Trophoblast cell (in vitro differentiated cells and primary cell): ENCODE results near the gene PCDHB10. TPM values are rescaled to one million over a fixed set of nuclear protein-coding genes. Genes with fewer than 3 reads are reported as not detected.

Source experiments
- DNase-seq, 2 donors: peaks; one replicate each; pipeline ENCODE4 v3.0.0-alpha.2; 2016
- H2AFZ ChIP-seq: 2 replicates; pipeline ENCODE4 v1.6.1; 2013; ENCODE audit warnings: low read length, moderate library complexity, mild to moderate bottlenecking; ENCODE audit not compliant: insufficient read depth, poor library complexity
- H2AK5ac ChIP-seq: 2 replicates; pipeline ENCODE4 v1.6.1; 2013; ENCODE audit warnings: mild to moderate bottlenecking, low read length
- H2BK120ac ChIP-seq: 2 replicates; pipeline ENCODE4 v1.6.1; 2013; ENCODE audit warnings: low read length, mild to moderate bottlenecking, moderate library complexity; ENCODE audit not compliant: insufficient read depth, poor library complexity
- H2BK12ac ChIP-seq: 2 replicates; pipeline ENCODE4 v1.6.1; 2013; ENCODE audit warnings: mild to moderate bottlenecking, low read length, moderate library complexity
- H2BK5ac ChIP-seq: 2 replicates; pipeline ENCODE4 v1.6.1; 2013; ENCODE audit warnings: low read length, low read depth, moderate library complexity, mild to moderate bottlenecking; ENCODE audit not compliant: poor library complexity
- H3K14ac ChIP-seq: 2 replicates; pipeline ENCODE4 v1.6.1; 2013; ENCODE audit warnings: mild to moderate bottlenecking, low read length
- H3K18ac ChIP-seq: 2 replicates; pipeline ENCODE4 v1.6.1; 2013; ENCODE audit warnings: mild to moderate bottlenecking, low read length
- H3K23ac ChIP-seq: 2 replicates; pipeline ENCODE4 v1.6.1; 2013; ENCODE audit warnings: low read length
- H3K27ac ChIP-seq: 2 replicates; pipeline ENCODE4 v1.5.1; 2013; ENCODE audit warnings: low read depth, mild to moderate bottlenecking, inconsistent platforms, low read length, moderate library complexity
- H3K27me3 ChIP-seq: 2 replicates; pipeline ENCODE4 v1.6.1; 2013; ENCODE audit warnings: inconsistent platforms, mild to moderate bottlenecking, low read length, moderate library complexity; ENCODE audit not compliant: insufficient read depth
- H3K36me3 ChIP-seq, 2 experiments: 1 replicate in 1 of 2; 2 replicates in 1 of 2; pipeline ENCODE4 v1.6.1; 2013; ENCODE audit warnings: low read length in 2 of 2, mild to moderate bottlenecking in 2 of 2, moderate library complexity in 1 of 2; ENCODE audit not compliant: insufficient read depth in 2 of 2, control insufficient read depth in 1 of 2
- H3K4ac ChIP-seq: 2 replicates; pipeline ENCODE4 v1.6.1; 2013; ENCODE audit warnings: low read depth, mild to moderate bottlenecking, low read length, moderate library complexity
- H3K4me1 ChIP-seq, 2 experiments: 1 replicate in 1 of 2; 2 replicates in 1 of 2; pipeline ENCODE4 v1.6.1; 2013; ENCODE audit warnings: low read length in 2 of 2, mild to moderate bottlenecking in 2 of 2, moderate library complexity in 1 of 2; ENCODE audit not compliant: insufficient read depth in 2 of 2, control insufficient read depth in 1 of 2
- H3K4me2 ChIP-seq: 2 replicates; pipeline ENCODE4 v1.6.1; 2013; ENCODE audit warnings: inconsistent platforms, mild to moderate bottlenecking, low read length, moderate library complexity
- H3K4me3 ChIP-seq: 2 replicates; pipeline ENCODE4 v1.5.1; 2013; ENCODE audit warnings: mild to moderate bottlenecking, low read depth, low read length, inconsistent platforms
- H3K79me1 ChIP-seq: one replicate; pipeline ENCODE4 v1.6.1; 2013; ENCODE audit warnings: low read length
- H3K79me2 ChIP-seq: 2 replicates; pipeline ENCODE4 v1.6.1; 2013; ENCODE audit warnings: low read length, mild to moderate bottlenecking; ENCODE audit not compliant: control insufficient read depth, insufficient read depth, poor library complexity
- H3K9ac ChIP-seq: 2 replicates; pipeline ENCODE4 v1.6.1; 2013; ENCODE audit warnings: mild to moderate bottlenecking, low read length
- H3K9me3 ChIP-seq: 2 replicates; pipeline ENCODE4 v1.6.1; 2013; ENCODE audit warnings: low read depth, mild to moderate bottlenecking, control low read depth, inconsistent platforms, low read length; ENCODE audit not compliant: insufficient read depth
- H4K12ac ChIP-seq: 2 replicates; pipeline ENCODE4 v1.6.1; 2013; ENCODE audit warnings: low read depth, mild to moderate bottlenecking, low read length, moderate library complexity
- H4K8ac ChIP-seq: 2 replicates; pipeline ENCODE4 v1.6.1; 2013; ENCODE audit warnings: low read depth, mild to moderate bottlenecking, low read length, moderate library complexity
- H4K91ac ChIP-seq: one replicate; pipeline ENCODE4 v1.6.1; 2013; ENCODE audit warnings: low read depth, mild to moderate bottlenecking, low read length, moderate library complexity
- WGBS: extraction: QIAGEN DNeasy Blood & Tissue Kit; methylation state at CpG from one replicate; pipeline ENCODE4 v1.1.7; 2013; ENCODE audit warnings: missing lambda C conversion rate; ENCODE audit not compliant: insufficient read length, insufficient coverage; ENCODE audit errors: extremely low coverage; 5-methylcytosine and 5-hydroxymethylcytosine counted together
- polyA plus RNA-seq: library from polyadenylated mRNA; stranded (reverse); fragments of 200-250 nt; gene quantifications from 2 replicates; pipeline ENCODE4 v1.2.3, GENCODE V29; 2013

PCDHB10 gene
- polyA plus RNA-seq = 2.9 TPM in 2 replicates

DNA sequence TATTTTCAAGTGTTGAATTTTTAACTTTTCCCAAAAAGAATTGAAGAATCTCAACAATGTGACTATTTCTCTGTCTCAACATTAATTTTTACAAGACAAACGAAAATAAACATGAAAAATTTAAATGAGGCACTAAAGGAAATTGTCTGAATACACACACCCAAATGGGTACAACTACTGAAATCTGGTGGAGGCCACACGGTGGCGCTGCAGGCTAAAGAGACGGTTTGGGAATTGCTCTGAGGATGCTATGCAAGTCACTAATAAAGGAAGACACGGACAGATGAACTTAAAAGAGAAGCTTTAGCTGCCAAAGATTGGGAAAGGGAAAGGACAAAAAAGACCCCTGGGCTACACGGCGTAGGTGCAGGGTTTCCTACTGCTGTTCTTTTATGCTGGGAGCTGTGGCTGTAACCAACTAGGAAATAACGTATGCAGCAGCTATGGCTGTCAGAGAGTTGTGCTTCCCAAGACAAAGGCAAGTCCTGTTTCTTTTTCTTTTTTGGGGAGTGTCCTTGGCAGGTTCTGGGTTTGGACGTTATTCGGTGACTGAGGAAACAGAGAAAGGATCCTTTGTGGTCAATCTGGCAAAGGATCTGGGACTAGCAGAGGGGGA is at the start of gene PCDHB10:
Gene PCDHB10, plus strand, starts transcription at position 244 of the 616 bp plus-strand sequence. Its CDS starts 200 bp downstream, at position 444.
- Histone ChIP-seq H2BK12ac (no peak within 1 kb of the TSS), H3K4me3 (no peak within 1 kb of the TSS), H4K12ac (peak within 1 kb of the TSS; percentile 77), H3K18ac (no peak within 1 kb of the TSS), H3K4me1 (no peaks in the 10 kb centered on the region), H2AFZ (peak within 1 kb of the TSS; percentile 50), H3K9ac (no peak within 1 kb of the TSS), H3K79me1 (no peaks in the 10 kb centered on the region), H2BK5ac (no peak within 1 kb of the TSS), H3K36me3 (no peaks in the 10 kb centered on the region), H3K14ac (no peak within 1 kb of the TSS), H3K23ac (no peak within 1 kb of the TSS), H3K9me3 (no peaks in the 10 kb centered on the region), H3K4me2 (peak within 1 kb of the TSS; percentile 21), H3K27ac (no peak within 1 kb of the TSS), H2AK5ac (no peak within 1 kb of the TSS), H3K4ac (no peak within 1 kb of the TSS), H4K91ac (no peak within 1 kb of the TSS), H3K27me3 (no peaks in the 10 kb centered on the region), H4K8ac (peak within 1 kb of the TSS; percentile 88), H2BK120ac (no peak within 1 kb of the TSS), H3K79me2 (no peaks in the 10 kb centered on the region)
- DNase-seq = peak in 1 of 2 donors; percentile 21
- WGBS = no CpG with 5 or more reads among the region's 10 CpGs

GRCh38 chr5:141149812-141150211 is 42.3 kb upstream of the PCDHB10 start, which contains the start of gene PCDHB6:
TSS of gene PCDHB6 (plus strand) at chr5:141150057. CDS start at chr5:141150258, 201 bp downstream.
- H4K8ac ChIP-seq = no peak within 1 kb of the TSS
- no peak within 1 kb of the TSS for H3K27ac ChIP-seq
- no CpG with 5 or more reads among the region's 18 CpGs for WGBS
- no peak within 1 kb of the TSS for H2AFZ ChIP-seq
- no peak within 1 kb of the TSS for H3K4me2 ChIP-seq
- no peak within 1 kb of the TSS for H2BK5ac ChIP-seq
- H3K27me3 ChIP-seq = no peaks in the 10 kb centered on the region
- no peak within 1 kb of the TSS for H2BK120ac ChIP-seq
- H3K9me3 ChIP-seq = peaks cover 2% of the 10 kb centered on the region
- H3K79me1 ChIP-seq = no peaks in the 10 kb centered on the region
- no peaks in the 10 kb centered on the region for H3K4me1 ChIP-seq
- H2AK5ac ChIP-seq = no peak within 1 kb of the TSS
- no peak within 1 kb of the TSS for H3K4ac ChIP-seq
- H2BK12ac ChIP-seq = no peak within 1 kb of the TSS
- H4K91ac ChIP-seq = no peak within 1 kb of the TSS
- H3K9ac ChIP-seq = no peak within 1 kb of the TSS
- no peak within 1 kb of the TSS for H3K23ac ChIP-seq
- H3K36me3 ChIP-seq = no peaks in the 10 kb centered on the region
- H3K14ac ChIP-seq = no peak within 1 kb of the TSS
- no peaks in the 10 kb centered on the region for H3K79me2 ChIP-seq
- no peak within 1 kb of the TSS for H3K18ac ChIP-seq
- DNase-seq = no peak
- H3K4me3 ChIP-seq = no peak within 1 kb of the TSS
- no peak within 1 kb of the TSS for H4K12ac ChIP-seq

DNA sequence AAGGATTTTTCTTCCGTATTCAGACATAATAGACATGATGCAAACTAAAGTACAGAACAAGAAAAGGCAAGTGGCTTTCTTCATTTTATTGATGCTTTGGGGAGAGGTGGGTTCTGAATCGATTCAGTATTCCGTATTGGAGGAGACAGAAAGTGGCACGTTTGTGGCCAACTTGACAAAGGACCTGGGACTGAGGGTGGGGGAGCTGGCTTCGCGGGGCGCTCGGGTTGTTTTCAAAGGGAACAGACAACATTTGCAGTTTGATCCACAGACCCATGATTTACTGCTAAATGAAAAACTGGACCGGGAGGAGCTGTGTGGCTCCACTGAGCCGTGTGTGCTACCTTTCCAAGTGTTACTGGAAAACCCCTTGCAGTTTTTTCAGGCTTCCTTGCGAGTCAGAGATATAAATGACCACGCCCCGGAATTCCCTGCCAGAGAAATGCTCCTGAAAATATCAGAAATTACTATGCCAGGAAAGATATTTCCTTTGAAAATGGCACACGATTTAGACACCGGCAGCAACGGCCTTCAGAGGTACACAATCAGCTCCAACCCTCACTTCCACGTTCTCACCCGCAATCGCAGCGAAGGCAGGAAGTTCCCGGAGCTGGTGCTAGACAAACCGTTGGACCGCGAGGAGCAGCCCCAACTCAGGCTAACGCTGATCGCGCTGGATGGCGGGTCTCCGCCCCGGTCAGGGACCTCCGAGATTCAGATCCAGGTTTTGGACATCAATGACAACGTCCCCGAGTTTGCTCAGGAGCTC is 41.7 kb upstream of the PCDHB10 start:
- Histone ChIP-seq H3K9ac (no peak overlapping the region), H3K79me2 (no peaks in the 10 kb centered on the region), H3K14ac (no peak overlapping the region), H2BK120ac (no peak overlapping the region), H3K23ac (no peak overlapping the region), H3K79me1 (no peaks in the 10 kb centered on the region), H2BK5ac (no peak overlapping the region), H3K4ac (no peak overlapping the region), H3K4me3 (no peak overlapping the region), H4K91ac (no peak overlapping the region), H4K8ac (no peak overlapping the region), H3K4me1 (no peaks in the 10 kb centered on the region), H3K36me3 (no peaks in the 10 kb centered on the region), H2BK12ac (no peak overlapping the region), H3K27ac (no peak overlapping the region), H3K9me3 (peaks cover 2% of the 10 kb centered on the region), H2AFZ (no peak overlapping the region), H2AK5ac (no peak overlapping the region), H3K4me2 (no peak overlapping the region), H3K18ac (no peak overlapping the region), H4K12ac (no peak overlapping the region), H3K27me3 (no peaks in the 10 kb centered on the region)
- DNase-seq = no peak
- no CpG with 5 or more reads among the region's 33 CpGs for WGBS

- Histone ChIP-seq H3K4me3 (no peak overlapping the region), H3K4me1 (no peaks in the 10 kb centered on the region), H3K27me3 (no peaks in the 10 kb centered on the region), H2BK12ac (no peak overlapping the region), H3K4ac (no peak overlapping the region), H3K79me2 (no peaks in the 10 kb centered on the region), H4K91ac (no peak overlapping the region), H3K9me3 (peaks cover 2% of the 10 kb centered on the region), H2AK5ac (no peak overlapping the region), H3K4me2 (no peak overlapping the region), H3K14ac (no peak overlapping the region), H2AFZ (no peak overlapping the region), H4K12ac (no peak overlapping the region), H3K9ac (no peak overlapping the region), H2BK120ac (no peak overlapping the region), H4K8ac (no peak overlapping the region), H3K36me3 (no peaks in the 10 kb centered on the region), H3K18ac (no peak overlapping the region), H2BK5ac (no peak overlapping the region), H3K27ac (no peak overlapping the region), H3K23ac (no peak overlapping the region), H3K79me1 (no peaks in the 10 kb centered on the region)
- no peak for DNase-seq
- no CpG with 5 or more reads among the region's 13 CpGs for WGBS
Measured at GRCh38 chr5:141150993-141151325, 41.2 kb upstream of the PCDHB10 start.
